Fibroblast of pulmonary artery (primary cell): ENCODE measurements around the gene GNB5.
A peak's percentile ranks its signal among the peaks of the same experiment; 100 is the strongest.

Experiments used
- DNase-seq: peaks from one replicate; pipeline ENCODE4 v3.0.0-alpha.2; 2010; ENCODE audit warnings: low read depth
- H3K4me3 ChIP-seq: replicated peaks from 2 replicates; pipeline ENCODE4 v1.5.1; 2011; ENCODE audit warnings: low read depth, mild to moderate bottlenecking, control low read depth, low read length, moderate library complexity
- TF ChIP-seq, protein P1 (sequence below): IDR thresholded peaks from 2 replicates; pipeline ENCODE4 v1.5.1; 2011; ENCODE audit warnings: mild to moderate bottlenecking, control low read depth, low read length, inconsistent platforms; ENCODE audit errors: missing control alignments

GNB5 gene

DNA sequence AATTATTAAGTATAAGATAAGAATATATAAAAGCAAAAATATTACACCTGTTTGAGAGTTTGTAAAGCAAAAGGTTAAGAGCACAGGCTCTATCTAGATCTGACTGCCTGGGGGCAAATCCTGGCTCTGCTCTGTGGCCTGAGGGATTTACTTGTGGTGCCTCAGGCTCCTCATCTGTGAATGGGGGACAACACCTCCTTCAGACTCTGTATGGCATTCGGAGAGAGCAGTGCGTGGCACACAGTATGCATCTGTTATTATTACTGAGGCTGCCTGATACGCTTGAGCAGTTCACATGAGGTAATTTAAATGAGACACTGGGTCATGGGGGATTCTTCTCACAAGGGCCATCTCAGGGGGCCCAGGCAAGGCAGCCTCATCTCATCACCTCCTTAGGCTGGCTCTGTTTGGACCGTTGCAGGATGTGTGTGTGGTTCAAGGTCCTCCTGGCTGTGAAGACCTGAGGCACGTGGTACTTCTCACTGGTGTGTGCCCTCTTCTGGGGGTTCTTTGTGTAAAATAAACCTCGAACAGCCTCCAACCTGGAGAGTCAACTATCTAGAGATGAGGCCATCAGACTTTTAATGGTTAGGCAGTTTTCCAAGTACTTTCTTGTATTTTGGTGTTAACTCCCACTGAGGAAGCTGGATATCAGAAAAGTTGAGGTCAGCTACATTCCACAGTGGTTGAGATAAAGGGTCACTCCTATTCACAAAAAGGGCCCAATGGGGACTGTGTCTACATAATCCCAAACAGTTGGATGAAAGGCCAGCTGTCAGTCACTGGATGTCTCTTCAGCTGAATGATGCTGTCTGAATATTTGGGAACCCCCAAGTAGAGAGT is 9.0 kb downstream of the GNB5 start:
- no peak for DNase-seq
- H3K4me3 ChIP-seq, result no peak overlapping the region
- TF ChIP-seq, protein P1, sequence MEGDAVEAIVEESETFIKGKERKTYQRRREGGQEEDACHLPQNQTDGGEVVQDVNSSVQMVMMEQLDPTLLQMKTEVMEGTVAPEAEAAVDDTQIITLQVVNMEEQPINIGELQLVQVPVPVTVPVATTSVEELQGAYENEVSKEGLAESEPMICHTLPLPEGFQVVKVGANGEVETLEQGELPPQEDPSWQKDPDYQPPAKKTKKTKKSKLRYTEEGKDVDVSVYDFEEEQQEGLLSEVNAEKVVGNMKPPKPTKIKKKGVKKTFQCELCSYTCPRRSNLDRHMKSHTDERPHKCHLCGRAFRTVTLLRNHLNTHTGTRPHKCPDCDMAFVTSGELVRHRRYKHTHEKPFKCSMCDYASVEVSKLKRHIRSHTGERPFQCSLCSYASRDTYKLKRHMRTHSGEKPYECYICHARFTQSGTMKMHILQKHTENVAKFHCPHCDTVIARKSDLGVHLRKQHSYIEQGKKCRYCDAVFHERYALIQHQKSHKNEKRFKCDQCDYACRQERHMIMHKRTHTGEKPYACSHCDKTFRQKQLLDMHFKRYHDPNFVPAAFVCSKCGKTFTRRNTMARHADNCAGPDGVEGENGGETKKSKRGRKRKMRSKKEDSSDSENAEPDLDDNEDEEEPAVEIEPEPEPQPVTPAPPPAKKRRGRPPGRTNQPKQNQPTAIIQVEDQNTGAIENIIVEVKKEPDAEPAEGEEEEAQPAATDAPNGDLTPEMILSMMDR, result no peak

GRCh38 chr15:52180851-52181450 is 10.2 kb downstream of the GNB5 start:
- H3K4me3 ChIP-seq, result no peak overlapping the region
- no peak for DNase-seq
- TF ChIP-seq, protein P1, result no peak

- peak overlapping the region; percentile 82 for H3K4me3 ChIP-seq
- no peak for DNase-seq
- TF ChIP-seq, protein P1, result no peak
Observed at GRCh38 chr15:52180196-52180835, 10.9 kb downstream of the GNB5 start.

GRCh38 chr15:52179278-52180195 is 11.7 kb downstream of the GNB5 start:
- DNase-seq, result peak; percentile 78
- TF ChIP-seq, protein P1, result no peak
- H3K4me3 ChIP-seq, result peak overlapping the region; percentile 82

GRCh38 chr15:52178765-52179164 is 12.4 kb downstream of the GNB5 start:
- TF ChIP-seq, protein P1, result no peak
- H3K4me3 ChIP-seq, result peak overlapping the region; percentile 82
- DNase-seq, result no peak

DNA sequence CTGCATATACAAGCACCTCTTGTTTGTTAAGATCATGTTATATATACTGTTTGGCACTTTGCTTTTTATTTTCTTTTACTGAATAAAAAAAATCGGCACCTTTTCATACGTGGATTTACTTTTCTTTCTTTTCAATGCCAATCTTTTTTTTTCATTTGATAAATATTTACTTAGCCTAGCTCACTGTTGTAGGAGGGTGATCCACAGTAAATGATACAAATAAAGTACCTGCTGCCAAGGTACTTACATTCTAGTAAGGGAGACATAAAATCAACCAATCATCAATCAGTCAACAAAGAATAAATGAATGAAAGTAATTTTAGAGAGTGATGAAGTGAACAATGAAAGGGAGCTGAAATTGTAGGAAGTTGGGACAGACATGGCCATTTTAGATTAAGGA is 18.3 kb downstream of the GNB5 start:
- H3K4me3 ChIP-seq, result no peak overlapping the region
- DNase-seq, result no peak
- TF ChIP-seq, protein P1, result no peak
